ENCODE data around the gene CCL3.
"Not testable (repeated sequence)": the region's sequence is repeated elsewhere in the genome, so short reads cannot be mapped to it uniquely, and the experiment has no call there.

CCL3 gene

DNA sequence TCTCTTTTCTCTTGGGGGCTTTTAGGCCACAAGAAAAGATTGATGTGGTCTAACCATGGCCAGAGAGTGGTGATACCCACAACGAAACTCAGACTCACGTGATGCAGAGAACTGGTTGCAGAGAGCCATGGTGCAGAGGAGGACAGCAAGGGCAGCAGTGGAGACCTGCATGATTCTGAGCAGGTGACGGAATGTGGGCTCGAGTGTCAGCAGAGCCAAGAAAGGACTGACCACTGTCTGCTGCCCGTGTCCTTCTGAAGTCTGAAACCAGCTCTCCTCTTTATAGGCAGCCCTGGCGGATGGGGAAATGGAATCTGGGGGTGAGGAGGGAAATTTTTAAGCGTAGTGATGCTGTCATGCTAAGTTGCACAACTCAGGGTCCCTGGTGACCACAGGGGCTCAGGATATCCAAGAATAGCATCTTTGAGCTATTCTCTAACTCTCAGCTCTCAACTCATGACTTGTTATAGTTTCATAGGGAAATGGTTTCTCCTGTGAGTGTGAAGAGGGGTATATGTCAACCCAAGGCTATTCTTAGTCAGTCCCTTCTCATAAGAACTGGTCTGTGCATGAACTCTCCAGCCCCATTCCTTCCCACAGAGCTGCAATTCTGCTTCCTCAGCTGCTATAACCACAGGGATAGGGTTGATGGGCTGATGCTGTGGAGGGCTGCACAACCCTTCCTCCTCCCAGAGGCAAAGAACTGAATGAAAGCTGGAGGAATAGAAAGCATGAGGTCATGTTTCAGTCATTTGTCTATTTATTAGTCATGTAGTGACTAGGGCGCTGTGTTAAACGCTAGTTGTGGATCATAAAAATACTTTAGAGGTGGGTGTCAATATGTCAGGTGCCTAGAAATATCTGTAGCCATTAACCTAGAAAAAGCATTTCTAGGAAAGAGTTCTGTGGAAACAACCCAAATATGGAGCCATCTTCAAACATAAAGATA is at the start of gene CCL3:
Gene CCL3, minus strand, starts transcription at position 256 of the 949 bp plus-strand sequence. Its CDS starts 85 bp downstream, at position 171.
- no peak for DNase-seq

DNA sequence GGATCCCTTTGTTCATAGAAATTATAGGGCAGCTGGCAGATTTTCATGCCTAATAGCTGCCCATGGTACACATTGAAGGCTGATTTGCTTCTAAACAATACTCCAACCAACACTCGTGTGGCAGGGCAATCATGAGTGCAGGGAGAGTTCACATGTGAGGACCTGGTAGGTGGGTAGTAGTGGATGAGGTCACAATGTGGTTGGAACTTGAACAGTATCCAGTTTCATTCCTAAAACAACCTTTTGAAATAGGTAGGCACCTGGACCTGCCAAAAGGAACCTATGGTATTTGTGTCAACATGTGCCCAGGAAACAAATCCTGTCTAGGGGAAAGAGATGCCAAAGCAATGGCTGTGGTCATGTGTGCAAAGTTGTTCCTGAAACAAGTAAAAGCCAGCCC is 46.5 kb upstream of the CCL3 start:
- no peak for DNase-seq

DNA sequence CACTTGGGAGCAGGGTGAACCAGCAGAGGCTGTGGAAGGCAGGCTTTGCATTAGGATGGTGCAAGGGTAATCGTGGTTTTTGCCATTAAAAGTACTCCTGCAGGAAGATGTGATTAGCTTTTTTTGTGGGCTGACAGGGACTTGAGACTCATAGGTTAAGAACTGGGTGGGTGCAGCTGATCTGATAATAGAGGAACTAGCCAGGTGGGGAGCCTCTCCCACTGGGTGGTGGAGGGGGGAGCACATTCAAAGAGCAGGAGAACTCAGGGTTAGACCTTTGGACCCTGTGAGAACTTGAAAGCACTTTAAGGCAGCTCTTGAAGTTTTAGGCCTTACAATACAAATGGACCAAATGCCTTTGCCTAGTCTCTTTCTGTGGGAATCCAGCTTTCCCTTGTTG is 46.1 kb upstream of the CCL3 start:
- no peak for DNase-seq

DNA sequence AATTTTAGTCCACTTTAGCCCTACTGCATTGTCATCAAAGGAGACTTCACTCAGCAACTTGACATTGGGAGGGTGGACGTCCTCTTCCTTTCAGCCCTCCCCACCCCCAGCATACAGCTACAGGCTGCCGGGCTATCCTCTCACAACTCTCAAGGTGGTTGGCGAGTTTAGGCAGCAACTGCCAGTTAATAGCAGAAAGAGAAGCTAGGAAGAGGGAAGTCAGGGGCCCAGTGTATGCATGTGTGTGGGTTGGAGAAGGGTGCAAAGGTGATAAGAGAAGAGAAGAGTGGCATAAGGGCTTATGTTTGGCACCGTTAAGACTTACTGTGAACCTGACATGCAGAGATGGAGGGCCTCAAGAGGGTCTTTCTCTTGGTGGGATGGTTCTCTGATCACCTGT is 45.5 kb upstream of the CCL3 start:
- no peak for DNase-seq

DNA sequence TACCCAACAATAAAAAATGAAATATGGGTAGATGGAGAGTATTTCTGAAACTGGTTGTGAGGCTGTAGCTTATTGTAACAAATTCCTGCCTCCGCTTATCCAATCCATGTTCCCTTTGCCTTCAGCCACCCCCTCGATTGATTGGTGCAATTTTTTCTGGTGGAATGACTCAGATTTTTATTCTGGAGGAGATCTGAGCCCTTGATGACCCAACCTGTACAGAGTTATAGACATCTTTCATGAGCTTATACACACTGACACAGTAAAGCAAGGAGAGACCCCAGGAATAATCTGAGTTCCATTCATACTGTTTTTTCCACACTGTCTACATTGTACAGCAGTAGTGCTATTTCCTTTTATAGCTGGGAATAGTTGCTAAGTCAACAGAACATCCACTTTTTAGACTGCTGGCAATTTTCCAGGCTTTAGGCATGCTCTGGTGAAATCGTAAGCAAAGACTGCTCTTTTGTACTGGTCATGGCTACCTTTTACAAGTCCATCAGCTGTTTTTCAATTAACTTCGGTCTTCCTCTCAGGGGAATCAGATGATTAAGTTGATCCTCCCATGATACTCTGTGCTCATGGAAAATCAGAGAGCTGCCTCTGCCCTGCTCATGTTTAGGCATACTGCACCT is 43.8 kb upstream of the CCL3 start:
- no peak for DNase-seq

DNA sequence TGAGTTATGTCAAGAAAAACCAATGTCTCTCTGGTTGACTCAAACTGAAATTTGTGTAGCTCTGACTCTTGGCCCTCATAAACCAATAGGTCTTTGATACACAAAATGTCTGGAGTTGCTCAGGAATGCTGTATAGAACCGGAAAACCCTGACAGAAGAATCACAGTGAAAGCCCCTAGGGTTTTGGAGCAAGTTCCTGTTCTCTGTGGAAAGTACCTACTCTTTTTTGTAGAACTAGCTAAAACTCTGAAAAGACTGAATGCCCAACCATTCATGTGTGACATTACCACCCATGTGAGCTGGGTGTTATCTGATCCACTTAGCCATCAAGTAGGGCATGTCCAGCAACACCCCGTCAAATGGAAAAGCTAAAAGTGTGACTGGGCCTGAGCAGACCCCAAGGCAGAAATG is 42.5 kb upstream of the CCL3 start:
- DNase-seq: no peak

DNA sequence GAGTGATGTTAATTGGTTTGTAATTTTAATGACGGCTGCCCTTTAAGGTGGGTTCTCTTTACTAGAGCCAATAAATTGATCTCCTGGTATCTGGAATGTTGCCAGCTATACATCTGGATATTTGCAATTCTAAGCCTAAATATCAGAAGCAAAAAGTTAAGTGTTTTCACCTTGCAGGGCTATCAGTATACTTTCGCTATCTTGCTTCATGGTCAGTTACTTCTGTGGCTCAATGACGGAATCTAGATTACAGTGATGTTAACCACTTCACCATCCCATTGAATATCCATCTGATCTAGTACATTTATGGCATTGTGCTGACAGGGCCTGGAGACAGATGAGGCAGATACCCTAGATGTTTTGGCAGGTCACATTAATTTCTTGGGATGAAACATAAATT is 42.0 kb upstream of the CCL3 start:
- no peak for DNase-seq

DNA sequence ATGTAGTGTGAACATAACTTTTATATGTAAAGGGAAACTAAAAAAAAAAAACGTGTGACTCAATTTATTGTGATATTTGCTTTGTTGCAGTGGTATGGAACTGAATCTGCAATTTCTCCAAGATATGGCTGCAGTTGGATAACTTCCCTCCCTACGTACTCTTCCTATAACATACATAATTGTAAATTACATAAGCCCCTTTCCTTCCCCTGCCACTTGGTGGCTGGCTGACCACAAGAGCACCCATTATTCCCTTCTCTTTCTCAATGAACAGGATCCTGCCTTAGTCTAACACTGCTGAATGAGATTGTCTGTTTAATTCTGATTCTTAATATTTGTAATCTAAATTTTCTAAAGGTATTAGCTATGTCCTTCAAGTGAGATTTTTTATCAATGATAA is 41.5 kb upstream of the CCL3 start:
- DNase-seq: no peak

DNA sequence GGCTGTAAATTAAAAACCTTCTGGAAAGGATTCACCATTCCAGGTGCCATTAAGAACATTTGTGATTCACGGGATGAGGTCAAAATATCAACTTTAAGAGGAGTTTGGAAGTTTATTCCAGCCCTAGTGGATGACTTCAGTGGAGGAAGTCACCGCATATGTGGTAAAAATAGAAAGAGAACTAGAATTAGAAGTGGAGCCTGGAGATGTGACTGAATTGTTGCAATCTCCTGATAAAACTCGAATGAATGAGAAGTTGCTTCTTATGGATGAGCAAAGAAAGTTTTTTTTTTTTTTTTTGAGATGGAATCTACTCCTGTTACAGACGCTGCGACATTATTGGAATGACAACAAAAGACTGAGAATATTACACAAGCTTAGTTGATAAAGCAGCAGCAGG is 40.4 kb upstream of the CCL3 start:
- no peak for DNase-seq

DNA sequence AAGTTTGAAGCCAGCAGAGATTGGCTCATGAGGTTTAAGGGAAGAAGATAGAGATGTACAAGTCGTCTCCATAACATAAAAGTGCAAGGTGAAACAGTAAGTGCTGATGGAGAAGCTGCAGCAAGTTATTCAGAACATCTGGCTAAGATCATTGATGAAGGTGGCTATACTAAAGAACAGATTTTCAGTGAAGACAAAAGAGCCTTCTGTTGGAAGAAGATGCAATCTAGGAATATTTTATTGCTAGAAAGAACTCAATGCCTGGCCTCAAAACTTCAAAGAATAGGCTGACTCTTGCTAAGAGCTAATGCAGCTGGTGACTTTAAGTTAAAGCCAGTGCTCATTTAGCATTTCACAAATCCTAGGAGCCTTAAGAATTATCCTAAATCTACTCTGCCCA is 39.7 kb upstream of the CCL3 start:
- no peak for DNase-seq

DNA sequence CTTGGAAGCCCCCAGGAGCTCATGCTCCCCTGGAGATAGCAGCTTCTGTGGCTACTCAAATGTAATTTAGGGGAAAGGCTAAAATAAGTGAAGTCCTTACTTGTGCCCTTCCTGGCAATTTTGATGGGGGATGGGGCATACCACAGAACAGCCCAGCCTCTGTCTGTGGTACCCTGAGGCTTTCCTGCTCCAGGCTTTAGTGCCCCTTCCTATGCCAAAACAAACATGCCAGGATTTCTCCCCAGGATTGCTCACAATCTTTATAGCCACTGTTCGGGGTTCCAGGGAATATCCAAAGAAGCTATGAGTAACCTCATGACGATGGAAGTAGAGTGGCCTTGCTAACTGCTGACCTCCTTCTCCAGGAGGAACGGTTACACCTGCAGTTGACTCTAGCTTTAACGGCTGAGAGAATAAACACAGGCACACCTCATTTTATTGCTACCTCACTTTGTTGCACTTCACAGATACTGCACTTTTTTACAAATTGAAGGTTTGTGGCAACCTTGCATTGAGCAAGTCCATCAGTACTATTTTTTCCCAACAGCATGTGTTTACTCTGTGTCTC is 38.6 kb upstream of the CCL3 start:
- DNase-seq: no peak

DNA sequence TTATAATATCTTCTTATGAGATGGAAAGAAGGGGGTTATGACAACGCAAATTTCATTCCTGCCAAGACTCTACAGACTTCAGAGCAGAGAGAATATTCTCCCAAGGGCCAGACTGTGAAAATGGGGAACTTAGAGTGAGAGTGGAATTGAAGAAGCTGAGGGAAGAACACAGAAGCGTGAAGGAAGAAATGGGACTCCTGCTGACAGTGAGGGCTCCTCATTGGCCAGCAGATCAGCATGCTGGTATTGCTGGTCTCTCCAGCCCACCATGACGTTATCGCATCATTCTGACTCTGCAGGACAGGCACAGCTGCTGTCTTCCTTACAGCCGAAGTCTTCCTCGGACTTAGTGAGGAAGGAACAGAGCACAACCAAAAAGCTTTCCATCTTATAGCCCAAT is 38.0 kb upstream of the CCL3 start:
- no peak for DNase-seq

DNA sequence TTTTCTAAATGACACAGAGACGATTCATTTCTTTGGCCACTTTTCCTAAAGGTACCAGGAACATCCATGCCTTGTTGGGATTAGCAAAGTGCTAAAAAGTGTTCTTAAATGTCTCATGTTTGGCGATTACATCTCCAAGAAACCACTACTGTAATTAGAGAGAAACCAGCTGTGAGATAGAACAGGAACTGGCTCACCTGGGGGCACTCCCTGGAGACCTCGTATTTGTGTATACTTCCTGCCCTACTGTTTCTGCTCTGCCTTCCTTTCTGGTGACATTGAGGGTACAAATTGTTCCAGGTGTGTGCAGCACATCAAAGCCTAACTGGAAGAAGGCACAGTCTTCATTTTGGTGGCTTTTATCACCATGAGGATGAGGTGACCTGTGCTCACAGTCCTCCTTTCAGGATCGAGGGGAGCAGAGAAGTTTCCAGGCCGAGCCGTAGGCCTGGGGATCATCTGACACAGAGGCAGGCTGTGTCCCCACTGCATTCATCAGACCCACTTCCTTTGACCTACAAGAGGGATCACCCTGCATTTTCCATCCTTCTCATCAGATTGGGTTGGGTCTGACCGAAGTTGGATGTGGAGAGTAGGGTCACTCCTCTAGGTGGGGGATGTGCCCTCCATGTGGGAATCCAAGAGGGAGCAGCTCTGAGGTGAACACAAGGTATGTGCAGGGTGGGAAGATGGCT is 37.4 kb upstream of the CCL3 start:
- DNase-seq: no peak

DNA sequence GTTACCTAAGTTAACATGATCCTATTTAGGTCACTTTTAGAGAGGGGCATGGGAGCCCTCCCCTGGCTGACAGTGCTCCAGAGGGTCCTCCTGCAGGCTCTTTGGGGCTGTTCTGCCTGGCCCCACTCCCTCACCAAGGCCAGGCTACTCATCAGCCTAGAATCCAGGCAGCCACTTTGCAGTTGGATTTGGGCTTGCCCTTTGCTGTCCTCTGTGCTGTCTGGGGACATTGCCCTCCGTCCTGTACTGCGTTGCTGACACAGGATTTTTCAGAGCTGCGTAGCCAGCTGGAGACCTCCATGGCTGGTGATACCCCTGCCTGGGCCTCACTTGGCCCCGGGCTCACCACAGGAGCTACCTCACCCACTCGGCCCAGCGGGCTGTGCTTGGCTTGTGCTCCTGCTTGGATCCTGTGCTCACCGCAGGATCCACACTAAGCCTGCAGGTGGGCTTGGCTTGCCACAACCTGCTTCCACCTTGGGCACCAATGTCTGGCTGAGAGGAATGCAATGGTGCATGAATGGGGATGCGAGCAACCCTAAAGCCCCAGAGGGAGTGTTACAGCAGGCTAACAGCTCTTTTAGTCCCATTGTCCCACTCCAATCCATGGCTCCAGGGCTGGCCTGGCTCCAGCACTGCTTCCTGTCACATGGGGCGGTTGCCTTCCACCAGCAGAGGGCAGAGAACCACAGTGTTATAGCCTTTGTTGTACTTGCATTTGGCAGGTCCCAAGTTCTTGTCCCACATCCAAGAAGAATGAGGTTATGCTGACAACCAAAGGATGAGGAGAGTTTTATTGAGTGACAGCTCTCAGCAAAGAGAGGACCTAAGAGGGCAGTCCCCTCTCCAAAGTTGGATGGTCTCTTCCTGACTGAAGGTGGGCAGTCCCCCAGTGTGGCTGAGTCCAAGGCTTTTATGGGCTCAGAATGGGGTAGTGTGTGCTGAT is 35.2 kb upstream of the CCL3 start:
- DNase-seq: no peak

DNA sequence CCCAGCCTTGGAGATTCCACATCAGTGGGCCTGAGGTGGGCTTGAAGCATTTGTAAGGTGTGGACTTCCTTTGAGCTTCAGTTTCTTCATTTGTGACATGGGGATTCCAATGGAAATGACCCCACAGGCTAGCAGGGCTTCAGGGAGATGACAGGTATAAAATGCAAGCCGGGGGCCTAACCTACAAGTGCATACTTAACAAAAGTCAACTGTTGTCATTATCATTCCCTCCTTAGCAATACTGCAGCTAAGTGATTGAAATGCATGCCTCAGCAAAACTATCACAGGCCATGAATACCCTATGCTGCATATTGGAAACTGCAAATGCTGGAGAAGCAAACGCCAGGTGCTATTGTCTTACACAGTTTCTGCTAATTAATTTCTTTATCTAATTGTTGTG is 33.5 kb upstream of the CCL3 start:
- DNase-seq: no peak

DNA sequence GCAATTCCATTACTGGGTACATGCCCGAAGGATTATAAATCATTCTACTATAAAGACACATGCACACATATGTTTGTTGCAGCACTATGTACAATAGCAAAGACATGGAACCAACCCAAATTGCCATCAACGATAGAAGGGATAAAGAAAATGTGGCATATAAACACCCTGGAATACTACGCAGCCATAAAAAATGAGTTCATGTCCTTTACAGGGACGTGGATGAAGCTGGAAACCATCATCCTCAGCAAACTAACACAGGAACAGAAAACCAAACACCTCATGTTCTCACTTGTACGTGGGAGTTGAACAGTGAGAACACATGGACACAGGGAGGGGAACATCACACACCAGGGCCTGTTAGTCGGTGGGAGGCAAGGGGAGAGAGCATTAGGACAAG is 31.2 kb upstream of the CCL3 start:
- DNase-seq: not testable (repeated sequence)

DNA sequence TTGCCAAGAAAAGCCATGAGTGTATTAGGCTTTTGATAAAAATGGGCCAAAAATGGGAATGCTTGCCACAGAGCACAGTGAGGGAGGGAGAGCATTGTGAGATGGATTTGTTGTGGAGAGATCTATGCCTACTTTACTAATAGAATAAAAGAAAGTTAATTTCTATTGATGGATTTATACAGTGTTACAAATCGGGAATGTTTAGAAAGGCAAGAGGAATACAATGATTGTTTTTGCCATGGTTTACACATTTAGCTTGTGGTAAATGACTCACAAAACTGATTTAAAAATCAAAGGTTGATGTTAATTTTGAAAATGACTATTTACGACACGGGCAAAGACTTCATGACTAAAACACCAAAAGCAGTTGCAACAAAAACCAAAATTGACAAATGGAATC is 30.3 kb upstream of the CCL3 start:
- DNase-seq: no peak

DNA sequence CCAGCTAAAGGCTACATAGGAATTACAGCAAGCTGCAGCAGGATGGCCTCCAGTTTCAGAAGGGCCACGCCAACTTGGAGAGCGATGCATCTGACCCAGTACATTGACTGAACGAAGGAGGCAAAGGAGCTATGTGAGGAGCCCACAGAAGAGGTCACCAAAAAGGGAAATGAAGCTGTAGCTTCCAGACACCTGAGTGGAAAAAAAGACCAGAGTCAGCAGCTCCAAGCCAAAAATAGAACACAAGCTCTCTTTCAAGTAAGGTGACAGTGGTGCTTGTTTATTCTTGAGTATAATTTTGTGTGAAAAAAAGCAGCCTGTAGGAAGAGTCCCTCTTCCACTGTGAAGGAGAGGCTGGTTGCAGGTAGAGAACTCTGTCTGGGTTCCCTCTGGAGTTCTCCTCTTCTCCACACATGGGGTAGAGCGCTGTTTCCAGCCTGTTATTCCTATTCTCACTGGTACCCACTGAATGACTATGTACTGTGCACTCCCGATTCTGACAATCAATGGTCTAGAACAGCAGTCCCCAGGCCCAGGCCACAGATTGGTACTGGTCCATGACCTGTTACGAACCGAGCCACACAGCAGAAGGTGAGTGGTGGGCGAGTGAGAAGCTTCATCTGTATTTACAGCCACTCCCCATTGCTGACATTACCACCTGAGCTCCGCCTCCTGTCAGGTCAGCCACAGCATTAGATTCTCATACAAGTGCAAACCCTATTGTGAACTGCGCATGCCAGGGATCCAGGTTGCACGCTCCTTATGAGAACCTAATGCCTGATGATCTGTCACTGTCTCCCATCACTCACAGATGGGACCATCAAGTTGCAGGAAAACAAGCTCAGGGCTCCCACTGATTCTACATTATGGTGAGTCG is 28.8 kb upstream of the CCL3 start:
- no peak for DNase-seq

DNA sequence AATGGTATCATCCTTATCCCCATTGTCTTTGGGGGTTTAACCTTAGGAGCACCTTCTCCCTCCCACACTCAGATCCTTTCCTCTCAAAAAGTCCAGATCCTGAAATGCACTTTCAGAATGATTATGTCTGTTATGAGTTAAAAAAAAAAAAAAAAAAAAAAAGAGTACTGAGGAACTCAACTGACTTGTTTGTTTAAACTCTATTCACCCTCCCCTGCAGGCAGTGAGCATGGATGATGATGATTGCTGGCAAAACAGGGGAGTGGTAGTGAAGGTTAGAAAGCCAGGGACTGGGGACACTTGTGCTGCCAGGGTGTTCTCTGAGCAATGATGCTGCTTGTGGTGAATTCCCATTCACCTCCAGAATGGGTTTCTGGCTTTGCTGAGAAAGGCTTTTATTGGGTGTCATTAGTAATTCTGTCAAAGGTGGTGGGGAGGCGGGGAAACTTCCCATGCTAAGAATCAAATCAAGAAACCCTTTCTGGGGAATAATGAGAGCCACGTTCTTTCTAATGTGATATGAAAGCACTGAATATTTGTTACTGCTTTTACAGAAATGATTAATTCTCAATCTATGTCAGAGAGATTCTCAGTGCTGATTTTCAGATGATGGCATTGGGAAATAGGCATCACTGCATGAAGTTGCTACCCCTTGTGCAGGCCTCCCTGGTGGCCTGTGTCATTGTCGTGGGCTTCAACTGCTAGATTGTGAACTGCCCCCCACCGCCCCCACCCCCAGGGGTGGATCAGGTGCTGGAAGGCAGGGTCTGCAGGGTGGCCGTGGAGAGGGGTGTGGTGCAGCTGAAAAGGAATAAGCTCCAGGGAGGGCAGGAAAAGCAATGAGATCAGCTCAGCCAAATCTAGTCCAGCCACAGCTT is 27.8 kb upstream of the CCL3 start:
- DNase-seq: no peak

DNA sequence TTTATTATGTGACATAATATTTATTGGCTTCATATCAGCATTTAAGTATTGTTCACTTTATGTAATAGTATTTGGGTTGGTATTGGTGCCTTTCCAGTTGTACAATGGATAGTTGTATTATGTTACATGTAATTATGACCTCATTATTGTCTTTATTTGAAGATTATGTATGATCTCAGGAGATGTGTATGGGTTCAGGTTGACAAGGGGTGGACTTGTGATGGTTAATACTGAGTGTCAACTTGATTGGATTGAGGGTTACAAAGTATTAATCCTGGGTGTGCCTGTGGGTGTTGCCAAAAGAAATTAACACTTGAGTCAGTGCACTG is 25.7 kb upstream of the CCL3 start:
- DNase-seq: not testable (repeated sequence)

Data from NCI-H1436 (cell line).